ENCODE results near the gene MTSS2. TPM values are rescaled to one million over a fixed set of nuclear protein-coding genes. Genes with fewer than 3 reads are reported as not detected.

Gene MTSS2
- total RNA-seq, 1 donor from 2014 or later = 0.43 TPM

- intact Hi-C loops (cut with micrococcal nuclease) = no loop called here
These were observed 28.8 kb upstream of the MTSS2 start for GRCh38 chr16:70714581-70715054.

DNA sequence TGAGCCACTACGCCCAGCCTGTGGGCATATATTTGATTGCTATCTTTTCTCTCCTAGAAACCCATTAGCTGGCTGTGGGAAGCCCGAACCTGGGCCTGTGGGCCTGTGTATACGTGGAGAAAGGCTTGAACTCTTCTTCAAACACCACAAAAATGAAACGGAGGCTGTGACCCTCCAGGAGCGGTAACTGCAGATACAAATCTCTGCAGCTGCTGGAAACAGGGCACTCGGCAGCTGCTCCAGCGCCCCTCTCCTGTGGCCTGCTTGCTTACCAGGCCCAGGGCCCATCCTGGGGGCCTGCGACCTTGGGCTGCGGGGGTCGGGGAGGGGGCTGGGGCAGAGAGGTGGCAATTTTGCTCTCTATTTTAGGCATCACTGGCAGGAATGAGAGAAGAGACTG, 28.0 kb upstream of the MTSS2 start:
- intact Hi-C loops (cut with micrococcal nuclease) = no loop called here

GRCh38 chr16:70713342-70713741, 27.5 kb upstream of the MTSS2 start:
- intact Hi-C loops (cut with micrococcal nuclease) = no loop called here

DNA sequence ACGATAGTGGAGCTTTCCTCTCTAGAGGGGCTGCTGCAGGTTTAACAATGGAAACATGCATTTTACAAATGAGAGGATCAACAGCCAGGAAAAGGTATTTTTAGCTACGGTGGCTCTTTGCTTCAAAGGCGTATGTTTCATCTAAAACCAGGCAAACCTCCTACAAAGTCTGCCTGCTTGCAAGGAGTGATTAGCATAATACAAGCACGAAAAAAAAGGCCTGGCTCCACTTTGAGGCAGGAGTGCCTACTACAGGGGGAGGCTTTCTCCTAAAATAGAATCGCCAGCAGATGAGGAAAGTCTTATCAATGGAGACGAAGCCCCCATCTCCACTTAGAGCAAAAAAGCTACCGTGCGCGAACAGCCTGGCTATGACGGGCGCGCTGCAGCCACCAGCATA, 27.1 kb upstream of the MTSS2 start:
- intact Hi-C loops (cut with micrococcal nuclease) = no loop called here

GRCh38 chr16:70712359-70712758, 26.5 kb upstream of the MTSS2 start:
- intact Hi-C loops (cut with micrococcal nuclease) = no loop called here

DNA sequence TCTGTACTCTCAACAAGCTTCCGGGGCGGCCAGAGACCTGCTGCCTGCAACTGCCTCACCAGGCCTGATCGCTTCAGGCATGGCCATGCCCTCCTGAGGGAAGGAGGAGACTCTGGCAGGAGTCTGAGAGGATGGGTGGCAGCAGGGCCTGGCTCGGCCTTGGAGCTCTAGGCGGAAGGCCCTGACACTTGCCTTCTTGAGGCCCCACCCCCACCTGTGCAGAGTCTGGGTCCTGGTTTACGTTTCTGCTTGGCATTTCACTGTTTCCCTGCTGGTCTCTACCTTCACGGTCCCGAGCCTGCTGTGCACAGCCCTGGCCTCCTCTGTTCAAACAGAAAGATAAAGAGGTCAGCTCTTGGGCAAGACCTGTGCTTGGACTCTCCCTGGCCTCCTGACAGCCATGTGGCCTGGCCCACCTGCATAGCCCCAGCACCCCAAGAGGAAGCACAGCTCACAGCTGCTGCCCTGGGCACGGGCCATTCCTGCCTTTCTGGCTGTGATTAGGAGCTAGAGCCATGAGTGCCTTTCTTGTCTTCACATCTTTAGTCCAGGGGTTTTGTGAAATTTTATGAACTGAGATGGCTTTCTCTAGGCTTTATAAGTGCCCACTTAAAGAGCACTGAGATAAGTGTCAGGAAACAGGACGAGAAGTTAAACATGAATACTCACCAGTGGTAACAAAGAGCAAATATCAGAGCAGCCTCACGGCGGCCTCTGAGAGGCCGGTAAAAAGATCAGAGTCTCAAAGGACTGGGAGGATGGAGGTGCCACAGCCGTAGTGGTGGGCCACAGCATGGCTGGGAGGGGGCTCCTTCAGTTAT, 25.6 kb upstream of the MTSS2 start:
- intact Hi-C loops (cut with micrococcal nuclease) = no loop called here

DNA sequence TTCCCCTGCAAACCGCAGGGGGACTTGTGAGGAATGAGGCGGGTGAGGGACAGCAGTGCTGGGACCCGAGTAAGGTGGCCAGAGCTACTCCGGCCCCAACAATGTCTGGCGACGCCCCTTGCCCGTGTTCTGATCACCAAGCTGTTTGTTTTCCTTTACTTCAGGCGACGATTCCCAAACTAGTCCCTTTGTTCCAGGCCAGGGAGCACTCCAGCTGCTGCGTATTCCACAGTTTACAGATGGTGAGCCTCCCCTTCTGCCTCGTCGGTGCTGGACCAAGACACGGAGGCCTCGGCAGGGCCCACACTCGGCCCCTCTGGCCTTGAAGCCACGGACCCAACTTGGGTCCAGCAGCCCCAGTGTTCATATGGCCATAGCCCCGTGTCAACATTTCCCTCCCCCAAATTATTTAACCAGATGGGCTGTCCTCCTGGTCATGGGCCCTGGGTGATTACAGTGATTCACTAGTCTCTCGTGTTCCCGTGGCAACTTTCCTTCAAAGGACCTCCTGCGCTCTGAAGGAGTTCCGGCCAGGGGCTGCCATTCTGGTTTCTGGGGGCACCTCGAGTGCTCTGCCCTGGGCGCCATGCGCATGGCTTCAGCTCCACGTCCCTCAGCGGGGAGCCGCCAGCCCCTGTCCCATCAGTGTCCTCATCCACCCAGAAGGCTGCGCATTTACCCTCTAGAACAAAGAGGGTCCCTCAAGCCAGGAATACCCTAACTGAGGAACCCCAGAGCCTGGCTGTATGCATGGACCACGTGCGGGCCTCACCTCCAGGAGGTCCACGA, 24.8 kb upstream of the MTSS2 start:
- intact Hi-C loops (cut with micrococcal nuclease) = no loop called here

GRCh38 chr16:70709942-70710341, 24.1 kb upstream of the MTSS2 start:
- intact Hi-C loops (cut with micrococcal nuclease) = no loop called here

GRCh38 chr16:70709457-70709856, 23.6 kb upstream of the MTSS2 start:
- intact Hi-C loops (cut with micrococcal nuclease) = no loop called here

GRCh38 chr16:70708366-70709246, 22.8 kb upstream of the MTSS2 start:
- intact Hi-C loops (cut with micrococcal nuclease) = no loop called here

DNA sequence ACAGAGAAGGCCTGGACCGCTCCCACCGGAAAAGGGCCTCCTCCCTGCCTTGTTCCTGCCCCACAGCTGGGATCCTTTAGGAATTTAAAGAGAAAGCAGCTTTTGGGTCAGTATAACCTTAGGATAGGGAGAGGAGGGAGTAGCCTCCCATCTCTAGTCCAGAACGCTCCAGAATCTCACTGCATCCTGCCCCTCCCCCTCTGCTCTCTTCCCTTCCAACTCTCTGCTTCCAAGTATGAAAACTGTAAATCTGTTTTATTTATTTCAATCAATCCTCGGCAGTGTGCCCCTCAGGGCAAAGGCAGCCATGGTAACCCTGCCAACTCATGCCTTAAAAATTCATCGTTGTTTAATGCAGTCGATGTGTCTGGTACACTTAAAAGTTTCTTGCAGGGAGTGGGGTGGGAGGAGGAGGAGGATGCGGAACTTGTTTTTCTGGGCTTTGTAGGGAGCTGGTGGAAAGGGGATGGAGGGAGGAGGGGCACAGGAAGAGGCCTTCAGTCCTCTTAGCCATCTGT, 21.2 kb upstream of the MTSS2 start:
- intact Hi-C loops (cut with micrococcal nuclease) = no loop called here

GRCh38 chr16:70705056-70705455, 19.2 kb upstream of the MTSS2 start:
- intact Hi-C loops (cut with micrococcal nuclease) = no loop called here

- intact Hi-C loops (cut with micrococcal nuclease) = no loop called here
These were observed 18.7 kb upstream of the MTSS2 start for GRCh38 chr16:70704586-70704985.

DNA sequence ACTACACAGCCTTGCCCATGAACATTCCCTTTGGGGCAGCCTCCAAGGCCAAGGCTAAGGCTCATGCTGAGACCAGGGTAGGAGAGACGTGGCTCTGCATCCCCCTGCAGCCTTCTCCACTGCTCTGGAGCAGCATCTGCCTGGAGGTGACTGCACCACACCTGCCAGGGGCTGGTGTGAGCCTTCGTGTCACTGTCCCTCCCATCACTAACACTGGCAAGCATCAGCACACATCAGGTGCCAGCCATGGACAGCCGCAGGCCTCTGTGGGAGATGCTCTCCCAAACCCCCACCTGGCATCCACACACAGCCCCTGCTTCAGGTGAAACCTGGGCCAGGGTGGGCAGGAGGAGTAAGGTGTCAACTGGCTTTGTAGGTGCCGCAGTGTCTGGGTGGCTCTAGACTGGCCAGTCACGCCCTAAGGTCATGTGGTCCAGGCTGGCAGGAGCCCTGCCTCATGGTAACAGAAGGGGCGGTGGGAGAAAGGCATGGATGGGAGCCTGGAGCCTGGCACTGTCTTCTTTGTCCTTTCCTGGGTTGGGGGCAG, 18.1 kb upstream of the MTSS2 start:
- intact Hi-C loops (cut with micrococcal nuclease) = no loop called here

- intact Hi-C loops (cut with micrococcal nuclease) = no loop called here
These were observed 17.4 kb upstream of the MTSS2 start for GRCh38 chr16:70703041-70703834.

GRCh38 chr16:70702624-70703023, 16.8 kb upstream of the MTSS2 start:
- intact Hi-C loops (cut with micrococcal nuclease) = no loop called here

GRCh38 chr16:70701998-70702397, 16.1 kb upstream of the MTSS2 start:
- intact Hi-C loops (cut with micrococcal nuclease) = no loop called here

DNA sequence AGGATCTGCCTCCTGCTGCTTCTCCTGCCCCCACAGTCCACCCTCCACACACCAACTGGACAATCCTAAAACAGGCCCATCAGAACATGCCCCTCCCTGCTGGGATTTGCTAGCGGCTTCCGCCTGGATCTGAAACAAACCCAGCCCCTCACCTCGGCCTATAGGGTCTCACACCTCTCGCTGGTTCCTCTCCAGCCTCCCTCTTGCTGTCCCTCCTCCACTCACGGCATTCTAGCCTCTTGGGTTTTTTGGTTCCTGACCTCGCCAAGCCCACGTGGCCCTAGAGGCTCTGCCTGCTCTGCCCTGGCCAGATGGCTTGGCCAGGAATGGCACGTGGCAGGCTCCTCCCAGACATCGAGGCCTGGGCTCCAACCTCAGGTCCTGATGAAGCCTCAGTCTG, 15.7 kb upstream of the MTSS2 start:
- intact Hi-C loops (cut with micrococcal nuclease) = no loop called here

GRCh38 chr16:70701036-70701435, 15.2 kb upstream of the MTSS2 start:
- intact Hi-C loops (cut with micrococcal nuclease) = no loop called here
